Endothelial cell of hepatic sinusoid (primary cell): ENCODE data around the gene P2RX2.

Experiments
- in situ Hi-C: cut with HindIII; loops from 2 replicates; pipeline ENCODE4 v1.10.0; 2017; ENCODE audit warnings: low sequenced_read_pairs

Gene P2RX2

DNA sequence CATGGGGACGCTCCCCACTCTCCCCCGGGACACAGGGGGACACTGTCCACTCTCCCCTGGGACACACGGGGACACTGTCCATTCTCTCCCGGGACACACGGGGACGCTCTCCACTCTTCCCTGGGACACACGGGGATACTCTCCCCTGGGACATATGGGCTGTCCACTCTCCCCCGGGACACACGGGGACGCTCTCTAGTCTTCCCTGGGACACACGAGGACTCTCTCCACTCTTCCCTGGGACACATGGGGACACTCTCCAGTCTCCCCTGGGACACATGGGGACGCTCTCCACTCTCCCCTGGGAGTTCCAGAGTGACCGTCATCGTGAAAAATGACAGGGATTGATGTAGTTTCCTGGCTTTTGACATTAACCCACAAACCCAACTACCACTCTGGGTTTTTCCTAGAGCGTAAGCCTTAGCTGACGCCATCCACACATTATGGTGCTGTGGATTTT is 3.0 kb upstream of the P2RX2 start:
- in situ Hi-C loops, result loop anchor here (5.0 to 25.0 kb wide), 2 partner anchors 42 to 178 kb away; no protein-coding TSS in a partner anchor

DNA sequence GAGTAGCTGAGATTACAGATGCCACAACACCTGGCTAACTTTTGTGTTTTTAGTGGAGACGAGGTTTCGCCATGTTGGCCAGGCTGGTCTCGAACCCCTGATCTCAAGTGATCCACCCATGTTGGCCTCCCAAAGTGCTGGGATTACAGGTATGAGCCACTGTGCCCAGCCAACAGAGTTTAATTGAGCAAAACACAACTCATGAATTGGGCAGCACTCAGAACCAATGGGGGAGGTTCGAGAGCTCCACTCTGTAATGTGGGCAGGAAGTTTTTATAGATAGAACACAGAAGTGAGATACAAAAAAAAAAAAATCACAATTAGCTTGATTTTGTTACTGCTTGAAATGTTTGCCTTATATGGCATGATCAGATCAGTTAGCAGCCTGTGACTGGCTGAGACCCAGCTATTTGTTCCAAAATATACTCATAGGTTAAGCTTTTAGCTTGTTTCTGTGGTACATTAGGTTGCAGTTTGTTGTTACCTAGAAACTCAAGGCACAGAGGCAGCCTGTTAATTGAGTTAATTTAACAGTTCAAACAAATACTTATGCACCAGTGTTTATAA is 1.4 kb upstream of the P2RX2 start:
- in situ Hi-C loops, result loop anchor here (5.0 to 25.0 kb wide), 2 partner anchors 40 to 180 kb away; no protein-coding TSS in a partner anchor

DNA sequence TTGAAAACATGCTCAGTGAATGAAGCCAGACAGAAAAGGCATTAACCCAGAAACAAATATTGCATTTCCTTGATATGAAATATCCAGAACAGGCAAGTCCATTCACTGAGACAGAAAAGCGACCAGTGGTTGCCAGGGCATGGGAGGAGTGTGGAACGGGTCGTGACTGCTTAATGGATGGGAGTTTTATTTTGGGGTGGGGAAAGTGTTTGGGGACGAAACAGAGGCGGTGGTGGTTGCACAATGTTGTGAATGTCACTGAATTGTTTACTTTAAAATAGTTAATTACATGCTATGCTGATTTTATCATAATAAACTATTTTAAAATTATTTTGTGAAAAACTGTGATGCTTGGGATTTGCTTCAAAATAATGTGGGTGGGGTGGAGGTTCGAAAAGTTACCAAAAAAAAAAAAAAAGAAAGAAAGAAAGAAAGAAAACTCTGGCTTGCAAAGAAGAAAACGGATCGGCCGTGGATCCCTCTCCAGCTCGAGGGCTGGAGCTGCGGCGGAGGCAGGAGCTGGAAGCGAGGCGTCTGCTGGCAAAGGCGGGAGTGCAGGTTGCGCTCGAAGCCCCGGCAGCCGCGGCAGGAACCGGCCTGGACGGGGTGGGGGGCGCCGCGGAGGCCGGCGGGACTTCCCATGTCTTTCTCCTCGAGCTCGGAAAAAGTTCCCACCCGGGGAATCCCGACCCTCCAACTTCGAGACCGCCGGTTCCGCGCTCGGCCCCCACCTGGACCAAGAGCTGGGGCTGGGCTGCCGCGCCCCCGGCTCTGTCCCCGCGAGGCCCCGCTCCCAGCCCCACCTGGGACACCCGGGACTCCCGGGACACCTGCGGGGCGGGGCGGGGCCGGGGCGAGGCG is 524 bp upstream of the P2RX2 start:
- in situ Hi-C loops, result loop anchor here (5.0 to 25.0 kb wide), 2 partner anchors 39 to 181 kb away; no protein-coding TSS in a partner anchor

DNA sequence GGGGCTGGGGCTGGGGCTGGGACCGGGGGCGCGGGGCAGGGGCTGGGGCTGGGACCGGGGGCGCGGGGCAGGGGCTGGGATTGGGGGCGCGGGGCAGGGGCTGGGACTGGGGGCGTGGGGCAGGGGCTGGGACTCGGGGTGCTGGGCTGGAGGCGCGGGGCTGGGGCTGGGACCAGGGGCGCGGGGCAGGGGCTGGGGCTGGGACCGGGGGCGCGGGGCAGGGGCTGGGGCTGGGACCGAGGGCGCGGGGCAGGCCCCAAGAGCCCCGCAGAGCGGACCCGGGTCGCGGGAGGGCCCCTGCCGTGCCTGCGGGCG is 452 bp downstream of the P2RX2 start:
- in situ Hi-C loops, result loop anchor here (5.0 to 25.0 kb wide), 2 partner anchors 38 to 182 kb away; no protein-coding TSS in a partner anchor

DNA sequence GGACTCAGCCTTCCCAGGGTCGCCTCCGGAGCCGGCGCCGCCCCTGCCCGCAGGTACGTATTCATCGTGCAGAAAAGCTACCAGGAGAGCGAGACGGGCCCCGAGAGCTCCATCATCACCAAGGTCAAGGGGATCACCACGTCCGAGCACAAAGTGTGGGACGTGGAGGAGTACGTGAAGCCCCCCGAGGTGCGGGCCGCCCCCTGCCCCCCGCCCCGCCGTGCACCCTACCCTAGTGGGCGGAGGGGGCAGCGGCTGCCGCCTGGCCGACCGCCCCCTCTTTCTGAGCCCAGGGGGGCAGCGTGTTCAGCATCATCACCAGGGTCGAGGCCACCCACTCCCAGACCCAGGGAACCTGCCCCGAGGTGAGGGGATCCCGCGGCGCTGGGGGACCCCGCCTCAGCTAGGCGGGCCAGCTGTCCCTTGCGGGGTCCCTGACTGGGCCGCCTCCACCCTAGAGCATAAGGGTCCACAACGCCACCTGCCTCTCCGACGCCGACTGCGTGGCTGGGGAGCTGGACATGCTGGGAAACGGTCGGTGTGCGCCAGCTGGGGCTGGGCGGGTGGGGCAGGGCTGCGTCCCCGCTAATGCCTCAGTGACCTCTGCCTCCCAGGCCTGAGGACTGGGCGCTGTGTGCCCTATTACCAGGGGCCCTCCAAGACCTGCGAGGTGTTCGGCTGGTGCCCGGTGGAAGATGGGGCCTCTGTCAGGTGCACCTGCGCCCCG is 973 bp downstream of the P2RX2 start:
- in situ Hi-C loops, result loop anchor here (5.0 to 25.0 kb wide), 2 partner anchors 38 to 182 kb away; no protein-coding TSS in a partner anchor

DNA sequence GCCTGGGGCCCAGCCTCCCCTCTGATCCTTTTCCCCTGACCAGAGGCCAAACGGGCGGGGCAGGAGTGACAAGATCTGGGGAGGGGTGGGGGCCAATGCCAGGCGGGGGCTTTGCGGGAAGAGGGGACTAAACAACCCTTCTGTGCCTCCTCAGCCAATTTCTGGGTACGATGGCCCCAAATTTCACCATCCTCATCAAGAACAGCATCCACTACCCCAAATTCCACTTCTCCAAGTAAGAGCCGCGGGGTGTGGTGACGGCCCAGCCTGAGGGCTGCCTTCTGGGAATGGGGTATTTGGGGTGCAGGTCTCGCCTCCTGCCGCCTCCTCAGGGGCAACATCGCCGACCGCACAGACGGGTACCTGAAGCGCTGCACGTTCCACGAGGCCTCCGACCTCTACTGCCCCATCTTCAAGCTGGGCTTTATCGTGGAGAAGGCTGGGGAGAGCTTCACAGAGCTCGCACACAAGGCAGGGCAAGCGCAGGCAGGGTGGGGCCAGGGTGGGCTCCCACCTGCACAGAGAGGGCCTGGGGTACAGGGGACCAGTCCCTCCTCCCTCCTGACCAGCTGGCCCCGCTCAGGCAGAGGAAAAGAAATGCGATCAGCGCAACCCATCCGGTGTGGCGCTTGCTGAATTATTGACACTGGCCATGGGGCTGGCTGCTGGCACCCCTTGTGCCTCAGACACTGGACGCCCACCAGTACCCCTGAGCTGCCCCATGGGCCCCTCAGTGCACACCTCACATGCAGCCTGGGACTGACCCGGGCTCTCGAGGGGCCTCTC is 1.7 kb downstream of the P2RX2 start:
- in situ Hi-C loops, result loop anchor here (25.0 kb wide), 1 partner anchor 183 kb away; no protein-coding TSS in a partner anchor

DNA sequence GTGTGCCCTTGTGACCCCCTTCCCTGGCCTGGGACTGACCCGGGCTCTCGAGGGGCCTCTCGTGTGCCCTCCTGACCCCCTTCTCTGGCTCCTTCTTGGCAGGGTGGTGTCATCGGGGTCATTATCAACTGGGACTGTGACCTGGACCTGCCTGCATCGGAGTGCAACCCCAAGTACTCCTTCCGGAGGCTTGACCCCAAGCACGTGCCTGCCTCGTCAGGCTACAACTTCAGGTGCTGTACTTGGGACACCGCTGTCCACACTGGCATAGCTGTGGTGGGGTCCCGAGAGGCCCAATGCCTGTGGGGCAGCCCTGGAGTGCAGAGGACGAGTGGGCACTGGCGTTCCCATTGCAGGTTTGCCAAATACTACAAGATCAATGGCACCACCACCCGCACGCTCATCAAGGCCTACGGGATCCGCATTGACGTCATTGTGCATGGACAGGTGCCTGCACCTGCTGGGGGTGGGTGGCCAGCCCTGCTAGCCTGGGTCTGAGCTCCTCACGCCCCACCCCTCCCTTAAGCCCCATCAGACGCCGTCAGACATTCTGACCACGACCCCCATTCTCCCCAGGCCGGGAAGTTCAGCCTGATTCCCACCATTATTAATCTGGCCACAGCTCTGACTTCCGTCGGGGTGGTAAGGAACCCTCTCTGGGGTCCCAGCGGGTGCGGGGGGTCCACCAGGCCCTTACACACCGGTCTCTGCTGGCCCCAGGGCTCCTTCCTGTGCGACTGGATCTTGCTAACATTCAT is 2.5 kb downstream of the P2RX2 start:
- in situ Hi-C loops, result loop anchor here (25.0 kb wide), 1 partner anchor 184 kb away; no protein-coding TSS in a partner anchor

DNA sequence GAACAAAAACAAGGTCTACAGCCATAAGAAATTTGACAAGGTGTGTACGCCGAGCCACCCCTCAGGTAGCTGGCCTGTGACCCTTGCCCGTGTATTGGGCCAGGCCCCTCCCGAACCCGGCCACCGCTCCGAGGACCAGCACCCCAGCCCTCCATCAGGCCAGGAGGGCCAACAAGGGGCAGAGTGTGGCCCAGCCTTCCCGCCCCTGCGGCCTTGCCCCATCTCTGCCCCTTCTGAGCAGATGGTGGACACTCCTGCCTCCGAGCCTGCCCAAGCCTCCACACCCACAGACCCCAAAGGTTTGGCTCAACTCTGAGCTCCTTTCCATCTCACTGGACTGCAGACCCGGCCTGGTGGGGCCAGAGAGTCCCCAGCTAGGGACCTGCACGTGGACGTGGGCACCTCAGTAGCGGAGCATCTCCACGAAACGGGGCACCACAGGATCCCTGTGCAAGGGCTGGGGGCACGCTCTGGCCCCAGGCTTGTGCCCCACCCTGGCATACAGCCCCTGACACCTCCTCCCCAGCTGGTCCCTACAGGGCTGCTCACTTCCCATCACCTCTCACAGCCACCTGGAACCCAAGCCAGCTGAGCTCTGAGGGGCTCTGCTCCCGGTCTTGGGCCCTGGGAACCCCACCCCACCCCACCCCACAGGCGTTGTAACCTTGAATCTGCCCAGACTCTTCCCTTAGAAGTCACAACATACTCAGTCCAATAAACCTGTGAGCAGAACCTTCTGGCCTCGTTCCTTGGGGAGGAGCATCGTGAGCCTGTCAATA is 3.3 kb downstream of the P2RX2 start:
- in situ Hi-C loops, result loop anchor here (25.0 kb wide), 1 partner anchor 185 kb away; no protein-coding TSS in a partner anchor

DNA sequence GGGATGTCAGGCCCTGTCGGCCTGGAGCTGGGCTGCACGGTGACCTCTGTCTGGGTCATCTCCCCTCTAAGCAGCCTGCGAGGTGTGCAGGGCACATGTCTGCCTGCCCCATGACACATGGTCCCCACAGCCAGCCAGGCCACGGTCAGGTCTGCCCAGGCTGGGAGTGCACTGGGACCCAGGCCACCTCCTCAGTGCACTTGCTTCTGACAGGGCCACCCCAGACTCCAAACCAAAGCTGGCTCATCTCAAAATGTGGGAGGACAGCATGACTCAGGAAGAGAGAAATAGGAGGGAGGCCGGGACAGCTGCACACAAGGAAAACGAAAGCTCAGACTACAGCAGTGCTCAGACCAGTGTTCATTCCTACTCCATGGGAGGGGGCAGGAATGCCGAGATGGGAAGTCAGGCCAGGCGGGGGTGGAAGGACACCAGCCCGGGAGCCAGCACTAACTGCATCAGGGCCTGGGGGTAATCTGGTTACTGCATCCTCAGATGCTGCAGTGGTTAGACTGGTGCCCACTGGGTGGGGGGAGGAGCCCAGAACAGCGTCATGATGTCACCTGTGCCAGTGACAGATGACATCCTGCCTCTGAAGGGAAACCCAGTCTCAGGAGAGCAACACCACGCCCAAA is 4.0 kb downstream of the P2RX2 start:
- in situ Hi-C loops, result loop anchor here (25.0 kb wide), 1 partner anchor 185 kb away; no protein-coding TSS in a partner anchor

DNA sequence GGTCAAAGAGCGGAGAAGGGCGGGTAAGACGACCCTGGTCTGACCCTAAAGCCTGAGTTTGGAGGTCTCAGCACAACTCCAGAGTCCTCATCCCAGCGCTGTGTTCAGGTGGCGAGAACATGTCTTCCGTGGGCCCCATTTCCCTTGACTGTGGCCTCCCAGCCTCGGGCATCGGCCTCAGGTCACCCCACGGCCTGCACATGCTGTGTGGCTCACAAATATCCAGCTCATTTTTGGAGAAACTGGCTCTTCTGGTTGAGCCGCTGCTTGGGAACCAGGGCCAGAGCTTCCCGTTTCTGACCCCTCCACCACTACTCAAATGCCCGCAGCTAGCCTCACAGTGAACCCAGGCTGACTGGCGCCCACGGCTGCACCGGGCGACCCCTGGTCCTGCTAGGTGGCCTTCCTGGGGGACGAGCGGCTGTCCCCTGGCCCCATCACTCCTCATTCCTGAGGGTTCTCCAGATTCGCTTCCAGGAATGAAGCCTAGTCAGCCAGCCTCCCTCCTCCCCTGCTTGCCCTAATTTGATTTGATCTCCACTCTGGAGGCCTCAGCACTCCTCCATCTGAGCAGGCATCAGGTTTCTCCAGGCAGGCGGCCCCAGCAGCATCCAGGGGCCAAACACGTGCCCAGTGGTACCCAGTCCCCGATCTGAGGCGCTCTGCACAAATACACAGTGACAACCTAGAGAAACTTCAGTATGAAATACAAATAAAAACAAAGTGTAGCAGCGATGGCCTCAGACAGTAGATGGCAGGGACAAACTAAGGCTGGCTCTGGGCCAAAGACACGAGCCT is 4.7 kb downstream of the P2RX2 start:
- in situ Hi-C loops, result loop anchor here (25.0 kb wide), 1 partner anchor 186 kb away; no protein-coding TSS in a partner anchor

DNA sequence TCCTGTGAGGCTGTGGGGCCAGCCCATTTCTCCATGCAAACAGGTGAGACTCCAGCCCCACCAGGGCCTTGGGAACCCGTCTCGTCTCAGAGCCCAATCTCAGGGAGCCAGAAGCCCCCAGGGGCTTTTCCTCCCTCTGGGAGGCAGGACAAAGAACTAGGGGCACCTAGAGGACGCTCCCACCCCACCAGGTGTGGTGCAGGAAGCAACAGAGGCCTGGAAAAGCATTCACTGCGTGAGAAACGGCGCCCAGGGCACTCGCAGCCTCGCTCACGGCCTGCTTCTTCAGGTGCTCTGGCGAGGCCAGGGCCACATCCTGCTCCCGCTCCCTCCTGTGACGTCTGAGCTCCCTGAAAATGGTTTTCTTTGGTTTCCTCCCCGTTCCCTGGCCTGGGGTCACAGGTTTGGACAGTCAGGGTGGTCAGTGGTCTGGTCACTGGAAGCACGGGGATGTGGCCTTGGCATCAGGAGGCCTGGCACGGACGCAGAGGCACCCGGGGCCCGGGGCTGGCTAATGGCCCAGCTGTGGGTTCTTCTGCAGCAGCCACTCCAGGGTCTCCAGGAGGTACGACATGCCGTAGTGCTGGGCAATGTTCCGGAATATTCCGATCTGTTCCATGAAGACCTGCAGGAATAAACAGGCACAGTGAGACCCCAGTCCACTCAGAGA is 5.7 kb downstream of the P2RX2 start:
- in situ Hi-C loops, result loop anchor here (25.0 kb wide), 1 partner anchor 187 kb away; no protein-coding TSS in a partner anchor

DNA sequence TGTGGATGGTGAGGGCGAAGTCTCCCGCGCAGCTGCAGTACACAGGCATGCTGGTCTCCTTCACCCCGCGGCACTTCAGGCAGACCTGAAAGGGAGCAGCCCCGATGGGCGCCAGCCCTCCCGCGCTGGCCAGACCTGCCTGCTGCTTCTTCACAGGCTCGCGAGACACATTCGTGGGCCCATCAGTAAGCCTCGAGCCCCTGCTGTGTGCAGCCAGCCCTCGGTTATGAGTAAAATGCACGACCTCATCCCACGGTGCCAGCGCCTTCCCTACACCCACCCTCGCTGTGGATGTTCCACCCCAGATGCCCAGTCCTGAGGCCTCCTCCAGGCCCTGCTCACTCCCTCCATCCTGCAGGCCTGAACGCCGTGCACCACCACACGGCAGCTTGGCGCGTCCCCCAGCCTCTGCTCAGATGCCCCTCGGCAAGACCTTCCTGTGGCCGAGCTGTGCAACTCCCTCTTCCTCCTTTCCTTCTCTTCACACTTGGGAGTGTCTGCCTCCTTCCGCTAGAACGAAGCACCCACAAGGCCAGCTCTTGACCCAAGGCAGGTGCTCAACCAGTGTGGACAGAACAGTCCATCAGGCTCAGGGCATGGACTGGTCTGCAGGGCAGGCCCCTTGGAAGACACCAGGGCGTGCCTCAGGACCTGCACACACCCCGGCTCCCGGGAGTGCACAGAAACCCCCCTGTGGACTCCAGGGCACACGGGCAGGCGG is 6.5 kb downstream of the P2RX2 start:
- in situ Hi-C loops, result loop anchor here (25.0 kb wide), 1 partner anchor 188 kb away; no protein-coding TSS in a partner anchor

DNA sequence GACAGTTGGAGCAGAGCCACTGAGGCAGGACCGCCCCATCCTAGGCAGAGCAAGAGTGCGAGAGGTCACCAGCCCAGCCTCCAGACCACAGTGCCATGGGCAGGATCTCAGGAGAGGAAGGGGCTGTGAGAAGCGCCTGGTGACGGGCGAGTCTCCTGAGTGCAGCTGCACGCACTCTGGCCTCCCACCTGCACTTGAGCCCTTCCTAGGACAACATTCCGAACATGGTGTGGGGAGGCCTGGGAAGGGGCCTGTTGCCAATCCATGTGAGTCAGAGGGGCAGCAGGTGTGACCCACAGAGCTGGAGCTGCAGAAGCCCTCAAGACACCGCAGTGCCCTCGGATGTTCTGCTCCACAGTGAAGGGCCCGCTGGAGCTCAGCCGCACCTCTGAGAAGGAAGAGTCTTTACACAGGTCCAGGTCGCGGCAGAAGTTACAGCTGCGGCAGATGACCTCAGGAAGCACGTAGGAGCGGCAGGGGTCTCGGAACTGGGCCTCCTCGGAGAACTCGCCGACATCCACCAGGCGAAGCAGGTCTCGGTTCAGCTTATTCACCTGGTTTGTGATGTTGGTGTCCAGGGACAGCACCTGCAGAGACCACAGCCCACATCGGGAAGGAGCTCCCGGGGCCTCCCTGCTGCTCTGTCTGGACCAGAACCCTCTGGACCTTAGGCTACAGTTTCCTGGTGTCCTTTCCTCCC is 7.3 kb downstream of the P2RX2 start:
- in situ Hi-C loops, result no loop called here

DNA sequence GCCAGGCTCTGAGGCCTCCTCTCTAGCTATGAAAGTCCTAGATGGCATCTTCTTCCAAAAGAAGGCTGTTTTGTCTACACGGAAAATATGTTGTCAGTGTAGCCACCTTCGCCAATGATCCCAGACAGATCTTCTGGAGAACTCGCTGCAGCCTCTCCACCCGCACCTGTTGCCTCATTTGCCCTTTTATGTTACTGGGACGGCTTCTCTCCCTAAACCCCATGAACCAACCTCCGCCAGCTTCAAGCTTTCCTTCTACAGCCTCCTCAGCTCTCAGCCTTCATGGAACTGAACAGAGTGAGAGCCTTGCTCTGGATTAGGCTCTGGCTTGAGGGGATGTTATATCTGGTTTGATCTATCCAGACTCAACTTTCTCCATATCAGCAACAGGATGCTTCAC is 10.8 kb downstream of the P2RX2 start:
- in situ Hi-C loops, result no loop called here

DNA sequence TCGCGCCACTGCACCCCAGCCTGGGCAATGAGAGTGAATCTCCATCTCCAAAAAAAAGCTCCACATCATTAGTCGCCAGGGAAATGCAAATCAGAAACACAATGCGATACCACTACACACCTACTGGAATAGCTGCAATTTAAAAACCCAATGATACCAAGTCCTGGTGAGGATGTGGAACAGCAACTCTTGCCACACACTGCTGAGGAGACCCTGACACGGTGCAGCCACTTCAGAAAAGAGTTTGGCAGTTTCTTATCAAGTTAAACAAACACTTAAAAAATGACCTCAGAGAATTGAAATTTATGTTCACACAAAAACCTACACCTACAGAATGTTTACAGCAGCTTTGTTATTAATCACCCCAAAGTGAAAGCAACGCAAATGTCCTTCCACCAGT is 12.1 kb downstream of the P2RX2 start:
- in situ Hi-C loops, result no loop called here

DNA sequence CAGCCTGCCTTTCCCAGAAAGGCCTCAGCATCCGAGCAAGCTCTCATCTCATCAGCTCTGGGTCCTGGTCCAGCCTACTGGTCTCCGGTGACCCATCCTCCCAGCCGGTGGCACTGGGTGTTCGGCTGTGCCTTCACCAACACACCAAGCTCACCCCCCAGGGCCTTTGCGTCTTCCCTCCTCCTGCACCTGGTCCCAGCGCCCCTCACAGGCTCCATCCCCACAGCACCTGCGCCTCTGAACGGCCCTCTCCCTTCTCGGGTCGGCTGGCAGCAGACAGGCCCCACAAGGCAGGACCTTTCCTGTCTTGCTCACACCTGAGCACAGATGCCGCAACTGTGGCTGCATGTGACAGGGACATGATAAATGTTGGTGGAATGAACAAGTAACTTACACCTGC is 13.1 kb downstream of the P2RX2 start:
- in situ Hi-C loops, result no loop called here
